LHCN-M2 (cell line): ENCODE measurements around the gene GSAP. TPM values are rescaled to one million over a fixed set of nuclear protein-coding genes. Genes with fewer than 3 reads are reported as not detected.
A peak's percentile ranks its signal among the peaks of the same experiment; 100 is the strongest.

ENCODE experiments used
- DNase-seq: peaks from one replicate; pipeline ENCODE4 v3.0.0-alpha.2; 2012; ENCODE audit warnings: low read depth
- total RNA-seq: library from RNA; depleted of rRNA; stranded (reverse); fragments of >200 nt; gene quantifications from 2 replicates; pipeline ENCODE4 v1.2.3, GENCODE V29; 2014

The GSAP gene
- total RNA-seq, 1 experiment from 2014 or later = 21.6 TPM

DNA sequence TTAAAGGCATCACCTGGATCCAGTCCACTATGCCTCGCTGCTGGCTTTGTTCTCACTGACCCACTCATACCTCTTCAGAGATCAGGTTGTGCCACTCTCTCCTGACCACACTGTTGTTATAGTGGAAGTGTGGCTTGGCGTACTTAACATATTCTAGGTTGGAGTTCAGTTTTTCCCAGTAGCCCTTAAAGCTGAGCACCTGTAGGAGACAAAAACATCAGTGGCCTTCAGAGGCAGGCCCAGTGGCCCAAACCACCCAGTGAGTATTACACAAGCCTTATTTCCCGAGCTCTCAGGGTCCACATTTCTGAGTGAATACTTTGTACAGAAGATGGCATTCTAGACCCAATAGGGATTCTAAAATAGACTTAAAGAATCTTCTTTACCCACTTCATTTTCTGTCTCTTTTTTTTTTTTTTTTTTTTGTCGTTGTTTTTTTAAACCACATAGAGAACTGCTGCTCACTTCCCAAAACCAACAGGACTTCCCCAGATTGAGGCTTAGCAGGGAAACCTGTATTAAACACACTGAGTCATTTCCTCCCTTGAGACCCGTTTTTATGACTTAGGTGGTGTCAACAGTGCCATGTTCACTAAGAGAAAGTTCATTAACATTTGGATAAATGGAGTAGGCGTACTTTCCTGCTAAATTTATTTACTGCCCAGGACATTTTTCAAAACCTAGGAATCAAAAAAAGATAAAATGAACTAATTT lies 85.8 kb downstream of the GSAP start:
- DNase-seq = peak; percentile 85

DNA sequence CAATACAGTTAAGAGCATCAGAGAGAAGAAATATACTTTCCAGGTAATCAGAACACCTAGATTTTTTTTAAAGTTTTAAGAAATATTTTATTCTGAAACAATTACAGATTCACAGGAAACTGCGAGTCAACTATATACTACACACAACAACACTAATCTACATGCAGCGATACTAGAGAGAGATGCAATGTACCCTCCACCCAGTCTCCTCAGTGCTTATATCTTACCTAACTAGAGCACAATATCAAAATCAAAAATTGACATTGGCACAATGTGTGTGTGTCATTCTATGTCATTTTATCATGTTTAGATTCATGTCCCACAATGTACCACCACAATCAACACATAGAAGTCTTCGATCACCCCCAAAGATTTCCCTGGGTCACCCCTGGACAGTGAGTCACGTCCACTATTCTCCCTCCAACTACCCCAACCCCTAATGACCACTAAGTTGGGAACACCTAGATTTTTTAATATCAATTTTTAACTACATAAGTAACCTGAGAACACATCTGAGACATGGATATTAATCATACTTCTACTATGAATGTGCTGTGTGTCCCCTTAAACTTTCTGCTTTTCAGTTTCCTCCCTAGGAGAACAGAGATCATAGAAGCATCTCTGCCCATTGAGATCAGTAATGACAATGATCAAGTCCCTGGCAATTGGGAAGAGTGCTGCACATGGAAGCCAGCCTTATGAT lies 86.5 kb downstream of the GSAP start:
- no peak for DNase-seq

DNA sequence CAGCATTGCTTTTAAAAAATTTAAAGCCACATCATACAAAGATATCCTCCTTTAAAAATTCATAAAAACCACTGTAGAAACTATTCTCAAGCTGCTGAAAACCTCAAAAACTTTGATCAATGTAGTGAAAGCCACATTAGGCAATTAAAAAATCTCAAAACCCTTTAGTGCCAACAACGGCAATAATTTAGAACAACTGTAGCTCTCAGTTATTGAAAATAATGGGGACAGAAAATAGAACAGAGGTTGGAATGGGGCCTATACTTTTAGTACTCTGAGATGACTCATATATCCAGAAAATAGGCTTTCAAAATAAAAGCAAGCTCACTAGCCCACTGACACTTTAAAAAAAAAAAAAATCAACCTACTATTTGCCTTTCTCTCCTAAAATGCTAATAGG lies 87.5 kb downstream of the GSAP start:
- peak; percentile 67 for DNase-seq

DNA sequence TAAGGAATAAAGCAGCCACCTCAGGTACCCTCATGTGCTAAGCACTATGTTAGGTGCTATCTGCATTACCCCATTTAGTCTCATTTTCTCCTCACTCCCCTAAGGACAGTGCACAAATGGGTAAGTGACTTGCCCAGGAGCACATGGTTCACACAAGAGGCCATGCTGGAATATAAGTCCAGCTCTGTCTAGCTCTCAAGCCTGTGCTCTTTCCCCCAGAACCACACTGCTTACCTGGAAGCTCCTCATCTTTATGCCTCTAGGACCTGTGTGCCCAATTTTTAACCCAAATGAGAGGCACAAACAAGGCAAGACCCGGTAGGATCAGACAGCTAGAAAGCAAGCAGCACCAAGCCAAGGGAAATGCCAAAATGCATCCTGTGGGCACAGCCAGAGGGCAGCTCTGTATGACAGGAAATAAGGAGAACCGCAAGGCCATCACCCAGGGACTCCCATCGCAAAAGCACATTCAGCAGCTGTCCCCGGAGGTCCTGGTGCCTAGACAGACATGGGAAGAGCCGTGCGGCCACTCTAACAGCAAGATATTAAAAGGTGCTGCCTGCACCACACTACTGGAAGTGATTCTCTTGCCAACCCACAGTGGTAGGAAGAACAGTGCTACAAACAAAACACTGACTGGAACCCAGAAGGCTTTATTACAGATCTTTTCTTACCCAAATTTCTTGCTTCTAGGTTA lies 88.1 kb downstream of the GSAP start:
- peak; percentile 83 for DNase-seq

DNA sequence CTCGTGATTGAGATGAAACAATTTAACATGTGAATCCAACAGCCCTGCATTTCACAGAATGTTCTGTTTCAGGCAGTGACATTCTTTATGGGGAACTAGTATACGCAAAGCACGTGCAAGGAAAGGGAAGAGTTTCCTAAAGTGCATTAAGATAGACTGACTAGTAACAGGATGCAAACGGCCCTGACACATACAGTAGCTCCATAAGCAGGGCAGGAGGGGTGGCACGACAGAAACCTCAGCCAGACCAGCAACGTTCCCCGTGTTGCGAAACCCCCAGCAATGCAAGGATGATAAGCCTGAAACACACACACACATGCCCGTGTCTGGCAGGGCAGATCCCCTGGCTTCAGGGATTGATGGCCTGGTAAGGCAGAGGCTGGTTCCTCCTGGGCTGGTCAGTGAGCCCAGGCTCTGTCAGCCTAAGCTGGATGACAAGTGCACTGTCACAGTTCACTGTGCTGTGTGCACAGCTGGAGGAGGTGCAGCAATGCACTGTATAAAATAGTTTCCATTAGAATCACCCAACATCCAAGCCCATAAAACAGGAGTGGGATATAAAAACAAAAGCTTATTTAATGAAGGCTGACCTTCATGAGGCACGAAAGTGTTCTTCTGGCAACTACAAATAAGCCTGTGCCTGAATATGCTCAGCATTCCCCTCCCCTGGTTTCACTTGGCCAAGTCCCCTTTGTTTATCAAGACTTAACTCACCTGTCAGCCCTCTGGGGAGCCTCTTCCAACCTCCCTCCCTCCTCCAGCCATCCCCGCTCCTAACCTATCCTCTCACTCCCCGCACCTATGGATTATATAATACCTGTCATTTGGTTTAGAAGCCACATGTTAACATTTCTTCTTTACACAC lies 88.8 kb downstream of the GSAP start:
- DNase-seq = peak; percentile 86

DNA sequence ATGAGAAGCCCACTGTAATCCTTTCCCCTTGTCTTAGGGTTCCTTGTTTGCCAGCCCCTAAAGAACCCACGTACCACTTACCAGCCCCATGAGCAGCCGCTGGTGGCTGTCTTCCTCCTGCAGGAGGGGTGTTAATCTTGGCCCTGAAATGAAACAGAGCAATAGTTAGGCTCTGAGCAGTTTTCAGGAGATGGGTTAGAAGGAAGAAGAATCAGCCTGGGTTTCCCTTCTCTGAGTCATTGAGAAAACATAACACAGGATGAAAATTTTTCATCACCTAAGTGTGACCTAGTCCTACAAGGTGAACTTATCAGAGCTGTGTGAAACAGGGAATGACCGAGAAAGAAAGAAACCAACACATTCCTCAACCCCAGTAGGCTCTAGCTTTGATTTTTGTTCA lies 90.0 kb downstream of the GSAP start:
- peak; percentile 41 for DNase-seq

DNA sequence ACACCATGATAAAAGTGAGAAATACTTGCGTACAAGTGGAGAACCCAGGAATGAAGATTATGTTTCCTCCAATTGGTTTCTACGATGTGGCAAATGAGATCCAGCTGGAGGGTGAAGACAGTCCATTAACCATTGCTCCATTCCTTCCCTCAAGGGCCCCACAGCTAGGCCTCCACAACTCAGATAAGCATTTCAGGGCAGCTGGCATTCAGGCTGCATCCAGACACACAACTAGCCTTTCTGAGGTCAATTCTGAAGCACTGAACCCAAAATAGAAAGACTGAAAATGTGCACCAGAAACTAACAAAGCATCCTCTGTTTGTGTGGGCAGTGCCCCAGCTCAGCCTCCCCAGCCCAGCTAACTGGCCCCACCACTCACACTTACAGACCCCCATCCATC lies 94.8 kb downstream of the GSAP start:
- DNase-seq = no peak

DNA sequence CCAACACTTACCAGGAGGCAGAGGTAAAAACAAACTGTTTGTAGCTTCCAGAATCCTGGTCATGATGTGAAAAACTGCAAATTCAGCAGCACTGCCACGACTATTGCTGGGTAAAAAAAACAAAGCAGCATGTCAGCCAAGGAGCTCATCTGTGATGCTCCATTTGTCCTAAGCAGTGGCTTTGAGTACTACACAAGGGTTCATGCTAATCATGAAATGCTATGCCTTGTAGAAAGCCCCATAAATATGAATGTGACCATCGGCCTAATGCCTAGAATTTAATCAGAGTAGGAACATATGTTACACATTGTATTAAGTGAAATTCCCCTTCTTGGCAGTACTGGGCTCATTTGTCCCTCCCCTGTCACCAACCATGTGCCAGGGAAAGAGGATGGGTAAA lies 95.4 kb downstream of the GSAP start:
- DNase-seq = no peak

DNA sequence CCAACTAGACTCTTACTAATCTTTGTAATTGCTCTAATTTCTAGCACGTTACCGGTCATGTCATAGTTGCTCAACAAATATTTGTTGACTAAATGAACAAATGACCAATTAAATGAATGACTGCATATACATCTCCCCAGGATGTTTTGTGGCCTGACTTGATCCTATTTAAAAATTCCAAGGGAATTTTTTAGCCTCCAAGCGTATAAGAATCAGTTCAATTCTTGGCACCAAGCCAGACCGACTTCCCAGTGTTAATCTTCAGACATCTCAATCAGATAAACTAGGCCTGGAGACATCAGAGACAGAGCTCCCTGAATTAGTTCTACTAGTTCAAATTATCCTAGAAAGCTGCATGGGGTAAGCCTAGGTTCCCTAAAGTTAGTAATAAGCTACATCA lies 96.0 kb downstream of the GSAP start:
- DNase-seq = no peak

DNA sequence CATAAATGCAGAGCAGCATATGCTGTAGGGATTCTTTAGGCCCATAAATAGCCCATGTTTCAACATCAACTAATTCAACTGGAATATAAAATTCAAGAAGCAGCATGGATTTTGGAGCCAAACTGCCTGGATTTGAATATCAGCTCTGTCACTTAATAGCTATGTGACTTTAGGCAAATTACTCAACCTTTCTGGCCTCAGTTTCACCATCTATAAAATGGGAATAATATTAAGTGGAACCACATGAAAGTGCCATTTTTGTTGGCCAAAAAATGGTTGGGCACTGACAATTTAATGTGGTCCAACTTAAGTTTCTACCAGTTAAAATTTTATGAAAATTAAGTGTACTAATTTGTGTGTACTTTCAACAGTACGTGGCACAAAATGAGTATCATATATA lies 98.1 kb downstream of the GSAP start:
- DNase-seq = no peak

DNA sequence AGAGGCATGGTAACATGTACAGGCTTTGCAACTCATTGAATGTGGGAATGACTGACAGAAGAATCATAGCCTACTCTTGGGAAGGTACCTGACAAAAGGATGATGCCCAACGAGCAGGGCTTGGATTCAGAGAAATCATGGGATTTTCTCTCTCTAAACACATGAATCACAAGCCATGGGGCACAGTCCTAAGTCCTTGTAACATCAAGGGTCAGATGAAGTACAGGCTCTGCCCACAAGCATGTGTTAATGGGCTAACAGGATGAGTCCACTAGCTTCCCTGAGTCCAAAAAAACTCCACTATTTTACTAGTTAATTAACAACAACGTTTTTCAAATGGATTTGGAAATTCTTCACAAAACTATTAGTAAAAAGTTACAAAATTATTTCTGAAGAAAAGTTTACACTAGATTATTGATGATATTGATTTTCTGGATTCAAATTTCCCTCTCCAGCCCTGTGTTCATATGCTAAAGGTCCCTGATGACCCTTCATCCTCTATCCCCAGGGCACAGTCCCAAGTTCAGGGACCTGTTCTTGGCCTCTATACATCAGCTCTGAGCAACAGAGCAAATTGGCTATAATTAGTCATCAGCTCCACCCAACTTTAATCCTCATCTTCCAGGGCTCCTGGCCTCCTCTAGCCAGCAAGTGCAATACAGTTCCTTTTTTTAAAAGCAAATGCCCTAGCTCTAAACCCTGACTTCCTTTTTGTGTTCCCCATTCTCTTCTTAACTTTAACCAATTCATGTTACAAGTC lies 99.8 kb downstream of the GSAP start:
- DNase-seq = peak; percentile 45

DNA sequence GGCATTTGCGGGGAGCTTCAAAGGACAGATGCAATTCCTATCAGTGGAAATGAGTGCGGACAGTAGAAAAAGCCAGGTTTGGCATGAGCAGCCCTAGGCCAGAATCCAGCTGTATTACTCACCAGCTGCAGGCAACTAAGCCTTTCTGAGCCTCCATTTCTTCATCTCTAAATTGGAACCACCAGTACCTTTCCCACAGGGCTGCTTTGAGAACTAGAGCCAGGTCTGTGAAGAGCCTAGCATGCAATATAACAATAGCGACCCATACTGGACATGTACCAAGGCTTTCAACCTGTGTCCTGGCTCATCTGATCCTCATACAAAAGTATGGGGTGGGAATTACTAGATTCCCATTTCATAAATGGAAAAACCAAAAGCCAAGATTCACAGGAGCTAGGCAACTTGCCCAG lies 101.0 kb downstream of the GSAP start:
- DNase-seq = no peak

DNA sequence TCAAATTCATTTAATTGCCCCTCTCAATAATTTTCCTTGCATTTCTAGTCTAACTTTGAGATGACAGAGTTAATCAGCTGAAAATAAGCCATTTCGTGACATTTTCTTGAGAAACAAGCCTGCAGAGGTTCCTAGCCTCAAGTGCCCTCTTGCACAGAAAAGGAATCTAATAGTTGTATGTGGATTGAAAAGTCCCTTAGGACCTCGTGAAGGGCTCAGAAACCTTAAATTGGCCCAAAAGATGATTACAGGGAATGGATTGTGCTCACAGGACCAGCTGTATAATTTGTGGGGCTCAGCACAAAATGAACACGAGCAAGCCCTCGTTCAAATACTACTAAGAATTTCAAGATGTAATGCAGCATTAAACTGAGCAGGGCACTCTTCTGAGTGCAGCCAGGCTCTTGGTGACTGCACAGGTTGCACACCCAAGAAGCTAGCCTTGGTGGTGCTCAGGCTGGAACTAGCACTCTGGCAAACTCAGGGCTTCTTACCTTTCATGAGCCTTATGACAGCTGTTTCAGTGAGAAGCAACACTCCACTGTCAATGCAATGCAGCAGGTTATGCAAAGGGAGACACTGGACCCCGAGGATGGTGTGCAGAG lies 102.2 kb downstream of the GSAP start:
- DNase-seq = no peak

DNA sequence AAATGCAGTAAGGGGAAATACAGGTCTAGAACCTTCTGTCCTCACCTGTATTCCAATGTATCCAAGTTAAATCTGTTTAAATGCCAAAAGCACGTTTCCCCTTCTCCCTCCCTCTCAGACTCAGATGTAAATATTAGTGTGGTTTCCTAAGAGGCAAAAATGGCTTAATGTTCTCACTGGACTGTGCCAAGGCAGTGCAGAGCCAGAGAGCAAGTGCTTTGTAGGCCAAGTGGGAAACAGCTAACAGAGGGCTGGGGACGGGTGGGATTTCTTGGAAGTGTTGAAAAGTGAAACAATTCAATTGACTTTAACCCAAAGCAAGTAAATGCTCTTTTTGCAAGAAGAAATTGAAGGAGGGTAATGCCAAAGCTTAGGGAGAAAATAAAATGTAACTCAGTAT lies 103.1 kb downstream of the GSAP start:
- DNase-seq = no peak

DNA sequence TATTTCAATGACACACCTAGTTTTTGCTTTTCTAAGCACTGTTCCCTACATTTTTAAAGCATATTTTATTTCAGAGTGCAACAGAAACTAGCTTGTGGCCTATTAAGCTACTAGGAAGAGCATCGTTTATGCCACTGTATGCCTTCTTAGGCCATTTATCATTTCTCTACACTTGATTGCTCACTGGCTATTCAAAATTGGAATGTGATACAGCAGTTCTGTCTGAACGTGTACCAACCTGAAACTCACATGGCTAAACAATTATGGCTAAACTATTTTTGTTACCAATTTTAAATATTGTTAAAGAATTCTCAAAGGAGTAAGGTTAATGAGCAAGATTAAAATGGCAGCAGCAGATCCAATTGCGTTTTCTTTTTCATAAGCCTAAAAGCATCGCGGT lies 105.2 kb downstream of the GSAP start:
- DNase-seq = no peak

DNA sequence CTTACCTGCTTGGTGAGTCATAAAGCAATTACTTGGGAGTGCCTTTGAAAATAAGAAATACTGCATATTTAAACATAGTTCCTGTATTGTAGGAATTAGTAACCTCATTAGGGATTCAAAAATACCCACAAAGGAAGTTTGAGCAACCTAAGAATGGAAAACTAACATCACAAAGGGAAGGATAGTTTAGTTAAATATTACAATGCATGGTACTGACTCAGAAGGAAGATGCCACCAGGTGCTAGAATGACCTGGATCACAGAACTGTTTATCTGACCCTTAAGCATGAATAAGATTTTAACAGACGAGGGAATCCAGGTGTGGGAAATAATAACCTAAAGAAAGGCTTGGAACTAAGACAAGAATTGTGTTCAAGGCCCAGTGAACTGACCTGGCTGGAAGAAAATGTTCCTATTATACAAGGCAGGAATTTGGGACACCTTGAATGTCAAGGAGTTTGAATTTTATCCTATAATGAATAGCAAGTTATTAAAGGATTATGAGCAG lies 106.4 kb downstream of the GSAP start:
- DNase-seq = no peak

DNA sequence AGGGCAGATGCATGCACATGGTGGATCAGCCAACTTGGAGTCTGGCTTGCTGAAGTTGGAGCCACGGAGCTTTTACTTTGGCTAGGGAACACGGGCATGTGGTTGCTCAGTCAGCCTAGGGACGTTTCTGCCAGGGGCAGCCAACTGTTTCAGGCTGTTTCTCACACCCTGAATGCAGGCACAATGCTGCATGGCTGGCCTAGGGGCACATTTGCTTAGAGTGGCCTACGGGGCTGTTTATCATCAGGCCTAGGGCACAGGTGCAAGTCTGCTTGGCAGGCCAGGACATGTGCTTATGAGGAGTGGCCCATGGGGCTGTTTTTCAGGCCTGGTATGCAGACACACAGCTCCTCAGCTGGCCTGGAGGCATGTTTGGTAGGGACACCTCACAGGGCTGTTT lies 107.4 kb downstream of the GSAP start:
- DNase-seq = no peak

DNA sequence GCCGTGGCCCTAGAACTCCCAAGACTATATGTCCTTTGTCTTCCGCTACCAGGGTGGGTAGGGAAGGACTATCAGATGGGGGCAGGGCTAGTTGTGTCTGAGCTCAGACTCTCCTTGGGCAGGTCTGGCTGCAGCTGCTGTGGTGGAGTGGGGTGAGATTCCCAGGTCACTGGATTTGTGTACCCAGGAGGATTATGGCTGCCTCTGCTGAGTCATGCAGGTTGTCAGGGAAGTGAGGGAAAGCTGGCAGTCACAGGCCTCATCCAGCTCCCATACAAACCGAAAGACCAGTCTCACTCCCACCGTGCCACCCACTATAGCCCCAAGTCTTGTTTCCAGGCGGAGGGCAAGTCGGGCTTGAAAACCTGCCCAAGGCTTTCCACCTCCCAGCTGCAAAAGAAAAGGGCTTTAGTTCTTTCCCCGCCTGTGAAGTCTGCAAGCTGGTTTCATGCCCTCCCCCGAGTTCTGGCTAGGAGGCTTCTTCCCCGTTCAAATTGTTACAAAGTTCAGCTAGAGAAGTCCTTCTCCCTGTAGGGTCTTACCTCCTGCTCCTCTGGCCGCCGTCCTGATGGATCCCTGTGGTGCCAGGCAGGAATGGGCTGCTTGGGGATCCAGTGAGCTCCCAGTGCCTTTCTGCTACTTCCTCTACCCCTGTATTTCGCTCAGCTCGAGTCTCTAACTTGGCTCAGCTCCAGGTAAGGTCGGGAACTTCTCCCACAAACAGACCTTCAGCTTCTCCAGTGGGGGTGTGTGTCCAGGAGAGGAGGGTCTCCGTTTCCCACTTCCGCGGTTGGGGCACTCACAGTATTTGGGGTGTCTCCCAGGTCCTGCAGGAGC lies 109.7 kb downstream of the GSAP start:
- no peak for DNase-seq

DNA sequence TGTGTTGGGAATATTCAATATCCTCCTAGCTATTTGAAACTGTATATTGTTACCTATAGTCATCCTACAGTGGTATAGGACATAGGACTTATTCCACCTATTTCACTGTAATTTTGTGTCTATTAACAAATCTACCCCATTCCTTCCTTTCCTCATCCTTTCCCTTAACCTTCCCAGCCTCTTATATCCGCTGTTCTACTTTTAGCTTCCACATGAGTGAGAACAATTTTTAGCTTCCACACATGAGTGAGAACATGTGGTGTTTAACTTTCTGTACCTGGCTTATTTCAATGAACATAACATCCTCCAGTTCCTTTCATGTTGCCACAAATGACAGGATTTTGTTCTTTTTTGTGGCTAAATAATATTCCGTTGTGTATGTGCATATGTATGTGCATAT lies 120.6 kb downstream of the GSAP start:
- no peak for DNase-seq

DNA sequence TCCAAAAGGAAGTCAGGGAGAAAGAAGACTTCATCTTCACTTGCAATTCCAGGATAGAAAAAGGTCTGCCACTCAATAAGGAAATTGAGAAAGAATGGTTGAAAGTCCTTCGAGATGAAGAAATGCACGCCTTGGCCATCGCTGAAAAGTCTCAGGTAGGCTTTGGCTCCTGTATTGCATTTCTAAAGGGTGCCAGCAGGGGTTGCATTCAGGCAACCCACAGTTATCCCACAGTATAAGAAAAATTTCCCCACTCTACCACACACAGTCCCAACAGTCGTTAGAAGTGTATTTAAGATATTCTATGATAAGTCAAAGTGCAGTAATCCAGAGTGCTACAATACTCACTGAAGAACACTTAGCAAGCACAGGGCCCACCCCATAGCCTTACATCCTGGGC lies 123.1 kb downstream of the GSAP start:
- no peak for DNase-seq
